IPS-20b (cell line): ENCODE measurements around the gene CXCL17.

Experiments used
- H3K27ac ChIP-seq: one replicate; pipeline ENCODE4 v1.5.1; 2013; ENCODE audit warnings: low read length
- H3K27me3 ChIP-seq: 2 replicates; pipeline ENCODE4 v1.6.1; 2013; ENCODE audit warnings: mild to moderate bottlenecking, low read length, inconsistent platforms; ENCODE audit not compliant: insufficient read depth
- H3K36me3 ChIP-seq: 2 replicates; pipeline ENCODE4 v1.6.1; 2013; ENCODE audit warnings: low read depth, mild to moderate bottlenecking, inconsistent platforms, low read length, moderate library complexity; ENCODE audit not compliant: insufficient read depth
- H3K4me1 ChIP-seq: 2 replicates; pipeline ENCODE4 v1.6.1; 2013; ENCODE audit warnings: mild to moderate bottlenecking, control low read depth, inconsistent platforms, low read length, moderate library complexity; ENCODE audit not compliant: insufficient read depth
- H3K4me3 ChIP-seq: 2 replicates; pipeline ENCODE4 v1.5.1; 2013; ENCODE audit warnings: mild to moderate bottlenecking, low read length, inconsistent platforms
- H3K9ac ChIP-seq: 2 replicates; pipeline ENCODE4 v1.6.1; 2013; ENCODE audit warnings: low read depth, mild to moderate bottlenecking, inconsistent platforms, low read length, moderate library complexity
- H3K9me3 ChIP-seq: 2 replicates; pipeline ENCODE4 v1.6.1; 2013; ENCODE audit warnings: mild to moderate bottlenecking, low read depth, low read length, inconsistent platforms; ENCODE audit not compliant: insufficient read depth

Gene CXCL17

DNA sequence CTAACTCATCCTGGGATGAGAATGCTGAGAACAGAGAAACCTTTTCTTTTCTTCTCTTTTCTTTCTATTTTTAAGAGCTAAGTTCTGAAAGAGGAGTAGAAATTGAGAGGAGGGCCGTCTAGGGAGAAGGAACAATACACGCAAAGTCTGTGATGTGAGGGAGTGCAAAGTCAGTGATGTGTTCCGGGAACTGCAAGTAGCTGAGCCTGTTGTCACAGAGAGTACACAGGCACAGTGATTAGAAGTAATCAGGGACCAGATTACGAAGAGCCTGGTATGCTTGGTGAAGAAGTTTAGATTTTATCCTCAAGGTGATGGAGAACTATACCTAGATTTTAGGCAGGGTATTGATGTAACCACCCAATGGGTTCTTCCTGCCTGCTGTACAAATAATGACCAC lies 32.0 kb upstream of the CXCL17 start:
- Histone ChIP-seq H3K4me3 (peak overlapping the region; percentile 47; the same call in 1 of the 2 replicates), H3K27me3 (no peaks in the 10 kb centered on the region), H3K36me3 (no peaks in the 10 kb centered on the region), H3K4me1 (peaks cover 43% of the 10 kb centered on the region), H3K27ac (no peak overlapping the region), H3K9ac (peak overlapping the region; percentile 80; the same call in 1 of the 2 replicates), H3K9me3 (no peaks in the 10 kb centered on the region)

DNA sequence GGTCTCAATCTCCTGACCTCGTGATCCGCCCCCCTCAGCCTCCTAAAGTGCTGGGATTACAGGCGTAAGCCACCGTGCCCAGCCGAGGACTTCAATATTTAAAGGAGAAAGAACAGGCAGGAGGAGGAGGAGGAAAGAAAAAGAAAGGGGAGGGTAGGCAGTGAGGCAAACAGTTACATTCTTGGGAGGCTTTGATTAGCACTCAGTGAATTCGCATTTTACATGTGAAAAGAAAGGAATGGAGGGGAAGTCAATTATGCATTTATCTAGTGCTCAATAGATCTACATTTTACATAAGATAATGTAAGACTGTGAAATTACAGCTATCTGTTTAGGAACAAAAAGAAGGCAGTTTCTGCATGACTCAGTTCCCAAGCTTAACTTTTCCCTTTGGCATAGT lies 30.9 kb upstream of the CXCL17 start:
- Histone ChIP-seq H3K9me3 (no peaks in the 10 kb centered on the region), H3K36me3 (no peaks in the 10 kb centered on the region), H3K9ac (peak overlapping the region; percentile 80; the same call in 1 of the 2 replicates), H3K27ac (peak overlapping the region; percentile 60), H3K4me1 (peaks cover 43% of the 10 kb centered on the region), H3K27me3 (no peaks in the 10 kb centered on the region), H3K4me3 (peak overlapping the region; percentile 25; the same call in 1 of the 2 replicates)

DNA sequence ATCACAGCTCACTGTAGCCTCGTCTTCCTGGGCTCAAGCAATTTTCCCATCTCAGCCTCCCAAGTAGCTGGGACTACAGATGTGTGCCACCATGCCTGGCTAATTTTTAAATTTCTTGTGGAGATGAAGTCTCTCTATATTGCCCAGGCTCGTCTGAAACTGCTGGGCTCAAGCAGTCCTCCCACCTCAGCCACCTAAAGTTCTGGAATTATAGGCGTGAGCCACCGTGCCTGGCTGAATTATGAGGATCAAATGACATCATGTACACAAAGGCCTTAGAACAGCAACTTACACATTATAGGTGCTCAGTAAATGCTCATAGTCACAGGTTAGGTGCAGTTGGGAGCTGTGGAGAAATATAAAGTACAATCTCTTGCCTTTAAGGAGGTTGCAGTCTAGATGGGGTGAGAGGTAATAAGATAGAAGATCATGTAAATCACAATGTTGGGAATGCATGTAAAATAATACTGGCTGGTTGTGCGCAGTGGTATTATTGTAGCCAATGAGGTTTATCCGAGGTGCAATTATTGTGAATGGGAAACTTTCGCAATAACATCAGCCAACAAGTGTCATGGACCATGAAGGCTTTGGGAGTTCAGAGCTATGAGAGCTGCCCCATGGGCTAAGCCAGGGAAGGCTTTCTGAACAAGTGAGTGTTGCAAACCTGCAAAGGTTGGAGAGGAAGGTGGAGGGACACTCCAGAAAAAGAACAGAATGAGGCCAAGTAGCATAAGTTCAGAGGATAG lies 29.8 kb upstream of the CXCL17 start:
- Histone ChIP-seq H3K9me3 (no peaks in the 10 kb centered on the region), H3K4me3 (no peak overlapping the region), H3K27ac (peak overlapping the region; percentile 92), H3K36me3 (no peaks in the 10 kb centered on the region), H3K27me3 (no peaks in the 10 kb centered on the region), H3K4me1 (peaks cover 45% of the 10 kb centered on the region), H3K9ac (peak overlapping the region; percentile 60; the same call in 1 of the 2 replicates)

DNA sequence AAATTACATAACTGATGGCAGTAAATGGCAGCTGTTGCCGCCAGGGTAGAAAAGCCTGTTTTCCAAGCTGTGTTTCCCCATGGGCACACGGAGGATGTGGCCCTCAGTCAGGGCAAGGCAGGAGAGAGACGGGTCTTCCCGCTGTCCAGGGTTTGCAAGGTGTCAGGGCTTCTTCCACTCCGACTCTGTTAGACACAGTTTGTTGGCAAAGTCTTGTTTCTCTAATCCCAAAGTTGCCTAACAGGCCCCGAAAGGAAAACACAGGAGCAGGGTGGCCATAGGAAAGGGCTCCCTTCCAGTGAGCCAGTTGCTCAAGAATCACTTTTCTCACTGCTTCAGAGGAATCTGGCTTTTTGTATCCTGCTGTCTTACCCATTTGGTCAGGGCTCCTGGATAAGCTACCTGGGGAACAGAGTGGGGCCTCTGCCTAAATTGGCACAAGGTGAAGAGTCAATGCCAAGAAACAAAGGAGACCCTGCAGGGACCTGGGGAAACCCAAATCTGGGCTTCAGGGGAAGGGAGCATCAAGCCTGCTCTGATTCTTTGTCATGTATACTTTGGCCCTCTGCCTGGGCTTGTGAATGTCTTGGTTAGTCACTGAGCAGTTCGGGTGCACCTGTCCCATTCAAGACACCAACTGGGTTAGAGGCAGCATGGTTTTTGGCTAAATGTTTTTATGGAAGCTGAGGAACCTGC lies 29.0 kb upstream of the CXCL17 start:
- H3K4me3 ChIP-seq = no peak overlapping the region
- peak overlapping the region; percentile 60; the same call in 1 of the 2 replicates for H3K9ac ChIP-seq
- no peaks in the 10 kb centered on the region for H3K9me3 ChIP-seq
- H3K27me3 ChIP-seq = no peaks in the 10 kb centered on the region
- H3K4me1 ChIP-seq = peaks cover 45% of the 10 kb centered on the region
- no peaks in the 10 kb centered on the region for H3K36me3 ChIP-seq
- peak overlapping the region; percentile 92 for H3K27ac ChIP-seq

DNA sequence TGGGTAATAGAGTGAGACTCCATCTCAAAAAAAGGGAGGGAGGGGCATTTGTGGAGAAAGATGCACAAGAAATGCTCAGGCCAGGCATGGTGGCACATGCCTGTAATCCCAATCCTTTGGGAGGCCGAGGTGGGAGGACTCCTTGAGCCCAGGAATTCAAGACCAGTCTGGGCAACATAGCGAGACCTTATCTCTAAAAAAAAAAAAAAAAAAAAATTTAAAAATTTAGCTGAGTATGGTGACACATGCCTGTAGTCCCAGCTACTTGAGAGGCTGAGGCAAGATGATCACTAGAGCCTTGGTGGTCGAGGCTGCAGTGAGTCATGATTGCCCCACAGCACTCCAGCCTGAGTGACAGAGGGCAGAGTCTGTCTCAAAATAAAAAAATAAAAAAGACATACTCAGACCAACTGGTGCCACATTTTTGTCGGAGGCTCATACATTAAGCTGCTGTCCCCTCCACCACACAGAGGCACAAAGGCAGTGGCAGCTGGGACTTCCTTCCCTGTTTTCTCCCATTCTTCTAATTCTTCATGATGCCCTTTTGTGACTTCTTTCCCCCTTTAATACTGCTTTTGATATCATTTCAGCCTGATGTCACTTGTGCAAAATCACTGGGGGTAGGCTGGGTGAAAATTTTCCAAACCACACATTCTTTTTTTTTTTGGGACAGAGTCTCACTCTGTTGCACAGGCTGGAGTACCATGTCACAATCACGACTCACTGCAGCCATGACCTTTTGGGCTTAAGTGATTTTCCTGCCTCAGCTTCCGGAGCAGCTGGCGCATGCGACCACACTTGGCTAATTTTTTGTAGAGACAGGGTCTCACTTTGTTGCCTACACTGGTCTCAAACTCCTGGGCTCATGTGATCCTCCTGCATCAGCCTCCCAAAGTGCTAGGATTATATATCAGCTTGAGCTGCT lies 26.8 kb upstream of the CXCL17 start:
- H3K27me3 ChIP-seq = no peaks in the 10 kb centered on the region
- no peak overlapping the region for H3K9ac ChIP-seq
- H3K9me3 ChIP-seq = no peaks in the 10 kb centered on the region
- H3K4me3 ChIP-seq = no peak overlapping the region
- no peaks in the 10 kb centered on the region for H3K36me3 ChIP-seq
- peaks cover 40% of the 10 kb centered on the region for H3K4me1 ChIP-seq
- no peak overlapping the region for H3K27ac ChIP-seq

DNA sequence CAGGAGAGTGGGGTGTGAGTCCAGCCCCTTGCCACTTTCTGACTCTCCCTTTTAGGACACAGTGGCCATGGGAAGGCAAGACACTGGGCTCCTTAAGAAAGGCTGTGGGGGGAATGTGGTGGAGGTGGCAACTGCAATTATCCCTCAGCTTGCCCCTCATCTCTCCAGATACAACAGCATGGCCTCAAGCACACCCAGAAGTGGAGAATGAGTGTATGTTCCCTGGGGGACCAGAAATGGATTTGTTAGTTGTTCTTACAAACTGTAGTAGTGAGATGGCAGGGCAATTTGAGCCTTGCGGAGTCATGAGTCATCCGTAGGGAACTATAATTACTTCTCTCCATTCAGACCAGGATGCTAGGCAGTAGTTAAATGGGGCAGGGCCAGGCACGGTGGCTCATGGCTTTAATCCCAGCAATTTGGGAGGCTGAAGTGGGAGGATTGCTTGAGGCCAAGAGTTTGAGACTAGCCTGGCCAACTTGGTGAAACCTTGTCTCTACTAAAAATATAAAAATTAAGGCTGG lies 25.6 kb upstream of the CXCL17 start:
- H3K4me1 ChIP-seq = peaks cover 32% of the 10 kb centered on the region
- H3K9ac ChIP-seq = no peak overlapping the region
- no peak overlapping the region for H3K4me3 ChIP-seq
- H3K27me3 ChIP-seq = no peaks in the 10 kb centered on the region
- no peaks in the 10 kb centered on the region for H3K9me3 ChIP-seq
- H3K36me3 ChIP-seq = no peaks in the 10 kb centered on the region
- H3K27ac ChIP-seq = no peak overlapping the region

DNA sequence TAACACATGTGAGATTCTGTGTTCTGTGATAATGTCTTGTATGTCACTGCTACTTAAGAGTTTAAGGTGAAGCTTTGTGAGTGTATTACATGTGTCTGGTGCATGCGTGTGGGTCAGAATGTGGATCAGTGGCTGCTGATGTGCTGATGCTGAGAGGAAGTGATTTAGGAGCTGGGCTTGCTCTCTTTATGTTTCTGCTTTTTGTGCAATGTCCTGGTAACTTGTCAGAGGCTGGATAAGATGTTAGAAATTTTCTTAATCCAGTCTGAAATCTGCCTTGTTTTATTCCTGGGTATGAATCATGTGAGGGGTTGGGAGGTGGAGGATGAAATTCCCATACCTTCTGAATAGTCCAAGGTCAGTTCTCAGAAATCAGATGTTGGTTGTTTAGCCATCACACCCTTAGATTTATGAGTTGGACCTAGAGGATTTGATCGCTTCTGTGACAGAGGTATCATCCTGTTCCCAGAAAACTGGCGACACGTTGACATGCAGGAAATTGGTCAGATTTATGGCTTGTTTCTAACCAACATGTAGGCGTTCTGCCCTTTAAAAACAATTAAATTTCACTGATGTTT lies 24.5 kb upstream of the CXCL17 start:
- H3K36me3 ChIP-seq = no peaks in the 10 kb centered on the region
- no peak overlapping the region for H3K4me3 ChIP-seq
- no peak overlapping the region for H3K9ac ChIP-seq
- peaks cover 24% of the 10 kb centered on the region for H3K4me1 ChIP-seq
- H3K27me3 ChIP-seq = no peaks in the 10 kb centered on the region
- H3K27ac ChIP-seq = no peak overlapping the region
- no peaks in the 10 kb centered on the region for H3K9me3 ChIP-seq

DNA sequence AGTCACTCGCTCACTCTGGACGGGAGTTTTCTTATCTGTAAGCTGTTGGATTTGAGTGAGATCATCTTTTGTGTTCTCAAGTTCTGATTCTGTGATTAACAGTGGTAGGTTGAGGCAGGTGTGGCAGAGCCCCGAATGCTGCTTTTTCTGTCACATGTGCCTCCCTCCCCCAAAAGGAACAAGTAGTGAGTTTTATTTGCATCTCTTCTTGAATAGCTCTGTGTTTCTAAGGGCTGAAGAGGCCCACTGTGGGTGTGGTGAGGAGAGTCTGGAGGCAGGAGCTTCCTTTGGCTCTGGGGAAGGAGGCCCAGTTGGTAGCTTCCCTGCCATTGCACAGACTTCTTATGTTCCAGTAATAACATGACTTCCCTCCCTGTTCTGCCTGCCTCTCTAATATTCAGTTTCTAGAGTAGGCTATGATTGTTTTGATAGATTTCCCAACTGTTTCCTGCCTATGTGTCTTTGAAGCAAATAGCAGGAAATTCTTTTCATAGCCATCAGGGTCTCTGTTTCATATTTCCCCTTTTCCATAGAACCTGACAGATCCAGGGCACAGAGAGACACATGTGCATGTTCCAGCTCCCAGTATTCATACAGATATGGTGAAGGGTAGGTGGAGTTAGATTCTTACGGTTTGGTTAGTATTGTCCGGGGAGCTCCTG lies 23.9 kb upstream of the CXCL17 start:
- Histone ChIP-seq H3K27me3 (no peaks in the 10 kb centered on the region), H3K4me1 (peaks cover 18% of the 10 kb centered on the region), H3K4me3 (no peak overlapping the region), H3K36me3 (no peaks in the 10 kb centered on the region), H3K9ac (no peak overlapping the region), H3K27ac (no peak overlapping the region), H3K9me3 (no peaks in the 10 kb centered on the region)

DNA sequence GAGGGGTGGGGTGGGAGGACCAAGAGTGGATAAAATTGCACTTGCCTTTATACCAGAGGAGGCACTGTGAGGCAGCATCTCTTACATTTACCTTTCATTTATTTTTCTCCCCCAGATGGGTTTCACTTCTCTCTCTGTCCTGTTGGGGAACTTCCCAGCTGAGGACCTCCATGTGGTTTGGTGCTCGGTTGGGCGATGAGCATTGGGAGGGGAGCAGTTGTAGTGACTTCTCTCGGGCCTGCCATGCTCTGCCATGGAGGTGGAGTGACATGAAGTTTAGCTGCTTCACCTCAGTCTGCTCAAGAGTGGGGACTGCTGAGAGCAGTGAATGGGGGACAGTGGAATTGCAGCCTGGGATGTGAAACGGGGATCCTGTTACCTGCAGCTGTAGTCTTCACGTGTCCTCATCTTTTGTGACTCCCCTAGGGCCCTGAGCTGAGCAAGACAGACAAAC lies 23.1 kb upstream of the CXCL17 start:
- Histone ChIP-seq H3K36me3 (no peaks in the 10 kb centered on the region), H3K4me1 (peaks cover 11% of the 10 kb centered on the region; the same call in 1 of the 2 replicates), H3K4me3 (no peak overlapping the region), H3K27me3 (no peaks in the 10 kb centered on the region), H3K27ac (peak overlapping the region; percentile 36), H3K9ac (peak overlapping the region; percentile 46; the same call in 1 of the 2 replicates), H3K9me3 (no peaks in the 10 kb centered on the region)

DNA sequence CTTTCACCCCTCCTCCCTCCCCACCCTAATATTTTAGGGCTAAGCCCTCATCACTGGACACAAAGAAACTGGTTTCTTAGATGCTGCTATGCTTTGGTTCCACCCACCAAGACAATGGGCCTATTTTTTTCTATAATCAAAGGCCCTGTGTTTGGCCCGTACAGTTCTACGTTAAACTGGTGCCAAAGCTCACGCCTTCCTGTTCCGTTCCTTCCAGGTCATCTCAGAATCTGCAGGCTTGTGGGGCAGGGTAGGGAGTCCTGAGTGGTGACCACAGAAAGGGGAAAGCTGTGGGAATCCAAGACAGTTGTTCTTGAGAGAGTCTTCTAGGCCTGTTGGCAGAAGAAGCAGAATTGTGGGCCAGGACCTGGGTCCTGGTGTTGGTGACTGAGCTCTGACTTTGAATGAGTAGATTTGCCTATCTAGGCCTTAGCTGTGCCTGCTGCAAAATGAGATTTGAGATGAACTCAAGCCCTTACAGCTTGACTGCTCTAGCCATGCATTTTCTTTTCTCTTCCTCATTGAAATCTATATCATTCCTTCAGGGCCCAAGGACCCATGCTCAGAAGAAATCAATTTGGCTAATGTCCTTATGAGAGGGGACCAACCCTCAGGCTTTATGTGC lies 19.1 kb upstream of the CXCL17 start:
- H3K9ac ChIP-seq = no peak overlapping the region
- no peak overlapping the region for H3K27ac ChIP-seq

More for the DNA sequence above, 19.1 kb upstream of the CXCL17 start:
- Histone ChIP-seq H3K4me1 (peaks cover 9% of the 10 kb centered on the region; the same call in 1 of the 2 replicates), H3K4me3 (no peak overlapping the region), H3K9me3 (no peaks in the 10 kb centered on the region), H3K36me3 (no peaks in the 10 kb centered on the region), H3K27me3 (no peaks in the 10 kb centered on the region)
